Neural cell (in vitro differentiated cells): ENCODE data around the gene CDC5L. TPM values are rescaled to one million over a fixed set of nuclear protein-coding genes. Genes with fewer than 3 reads are reported as not detected.

Experiments
- H2AFZ ChIP-seq: fragments of 200-600, 300-800 bp; sonication (generic), shearing (Covaris generic); 2 replicates; pipeline ENCODE4 v1.6.0; 2014; ENCODE audit warnings: low read depth, mild to moderate bottlenecking, antibody characterized with exemption, low read length, moderate library complexity
- H3F3A ChIP-seq: fragments of 200-600 bp; shearing (Covaris generic); 2 replicates; pipeline ENCODE4 v1.6.1; 2016; ENCODE audit warnings: mild to moderate bottlenecking, moderate library complexity, mixed read lengths, antibody characterized with exemption, low read length; ENCODE audit not compliant: insufficient read depth, poor library complexity, severe bottlenecking
- H3K27ac ChIP-seq: fragments of 200-600, 300-800 bp; sonication (generic), shearing (Covaris generic); 2 replicates; pipeline ENCODE4 v1.5.1; 2014; ENCODE audit warnings: mild to moderate bottlenecking, low read length, moderate library complexity
- H3K27me3 ChIP-seq: fragments of 300-800, 200-600 bp; sonication (generic), shearing (Covaris generic); 2 replicates; pipeline ENCODE4 v1.6.0; 2014; ENCODE audit warnings: mild to moderate bottlenecking, low read depth, low read length, moderate library complexity; ENCODE audit not compliant: insufficient read depth
- H3K36me3 ChIP-seq: fragments of 300-800, 200-600 bp; sonication (generic), shearing (Covaris generic); 2 replicates; pipeline ENCODE4 v1.5.1; 2014; ENCODE audit warnings: mild to moderate bottlenecking, antibody characterized with exemption, low read length, moderate library complexity; ENCODE audit not compliant: insufficient read depth
- H3K4me2 ChIP-seq: fragments of 300-800, 200-600 bp; sonication (generic), shearing (Covaris generic); 2 replicates; pipeline ENCODE4 v1.6.0; 2014; ENCODE audit warnings: mild to moderate bottlenecking, low read length
- H3K4me3 ChIP-seq: fragments of 300-800, 200-600 bp; sonication (generic), shearing (Covaris generic); 2 replicates; pipeline ENCODE4 v1.5.1; 2014; ENCODE audit warnings: mild to moderate bottlenecking, low read length, moderate library complexity
- H3K79me2 ChIP-seq: fragments of 200-600 bp; shearing (Covaris generic); replicated peaks from 2 replicates; pipeline ENCODE4 v1.6.0; 2014; ENCODE audit warnings: mild to moderate bottlenecking, low read length, moderate library complexity; ENCODE audit not compliant: insufficient read depth
- H3K9ac ChIP-seq: fragments of 300-800, 200-600 bp; sonication (generic), shearing (Covaris generic); 2 replicates; pipeline ENCODE4 v1.6.1; 2016; ENCODE audit warnings: mild to moderate bottlenecking, low read length, mixed read lengths
- H3K9me2 ChIP-seq: fragments of 200-600 bp; shearing (Covaris generic); 2 replicates; pipeline ENCODE4 v1.6.1; 2016; ENCODE audit warnings: mild to moderate bottlenecking, low read length, mixed read lengths; ENCODE audit not compliant: insufficient read depth
- H3K9me3 ChIP-seq: fragments of 200-600, 300-800 bp; sonication (generic), shearing (Covaris generic); 2 replicates; pipeline ENCODE4 v1.6.1; 2016; ENCODE audit warnings: mild to moderate bottlenecking, mixed run types, low read length, moderate library complexity, mixed read lengths
- H4K20me1 ChIP-seq: fragments of 200-600 bp; shearing (Covaris generic); 2 replicates; pipeline ENCODE4 v1.6.1; 2016; ENCODE audit warnings: mild to moderate bottlenecking, mixed run types; ENCODE audit not compliant: insufficient read depth
- EP300 ChIP-seq: fragments of 450-650 bp; conservative IDR thresholded peaks from 2 replicates; pipeline ENCODE4 v1.6.1; 2014; ENCODE audit warnings: antibody characterized with exemption, mild to moderate bottlenecking, moderate library complexity; ENCODE audit not compliant: poor library complexity, severe bottlenecking
- EZH2 ChIP-seq: fragments of 200-600, 300-800 bp; shearing (Covaris generic), sonication (generic); IDR thresholded peaks from 2 replicates; pipeline ENCODE4 v1.6.1; 2014; ENCODE audit warnings: antibody characterized with exemption, low read length, borderline replicate concordance, mild to moderate bottlenecking; ENCODE audit not compliant: insufficient read depth, poor library complexity, severe bottlenecking
- MXI1 ChIP-seq: fragments of 450-650 bp; conservative IDR thresholded peaks from 2 replicates; pipeline ENCODE4 v1.6.1; 2014; ENCODE audit warnings: antibody characterized with exemption, mild to moderate bottlenecking; ENCODE audit not compliant: poor library complexity, severe bottlenecking
- POLR2AphosphoS5 ChIP-seq: IDR thresholded peaks from 2 replicates; pipeline ENCODE4 v1.6.1; 2012
- RAD21 ChIP-seq: fragments of 450-650 bp; conservative IDR thresholded peaks from 2 replicates; pipeline ENCODE4 v1.6.1; 2014; ENCODE audit warnings: antibody characterized with exemption, mild to moderate bottlenecking, moderate library complexity
- SMC3 ChIP-seq: fragments of 450-650 bp; conservative IDR thresholded peaks from 2 replicates; pipeline ENCODE4 v1.6.1; 2014; ENCODE audit warnings: antibody characterized with exemption, mild to moderate bottlenecking, moderate library complexity; ENCODE audit not compliant: poor library complexity
- TAF1 ChIP-seq: IDR thresholded peaks from 2 replicates; pipeline ENCODE4 v1.6.1; 2012; ENCODE audit warnings: low read depth
- polyA plus RNA-seq: library from polyadenylated mRNA; depleted of rRNA; stranded (reverse); fragments of >200 nt; gene quantifications from 2 replicates; pipeline ENCODE4 v1.2.3, GENCODE V29; 2014
- TF ChIP-seq, protein P1 (sequence below): IDR thresholded peaks from 2 replicates; pipeline ENCODE4 v1.6.1; 2012; ENCODE audit warnings: borderline replicate concordance
- TF ChIP-seq, protein P2 (sequence below): fragments of 450-650 bp; IDR thresholded peaks from 2 replicates; pipeline ENCODE4 v1.5.1; 2014; ENCODE audit warnings: antibody characterized with exemption, mild to moderate bottlenecking, moderate library complexity; ENCODE audit not compliant: poor library complexity, severe bottlenecking

Gene CDC5L
- polyA plus RNA-seq, 1 donor from 2014 or later = 28.9 TPM

DNA sequence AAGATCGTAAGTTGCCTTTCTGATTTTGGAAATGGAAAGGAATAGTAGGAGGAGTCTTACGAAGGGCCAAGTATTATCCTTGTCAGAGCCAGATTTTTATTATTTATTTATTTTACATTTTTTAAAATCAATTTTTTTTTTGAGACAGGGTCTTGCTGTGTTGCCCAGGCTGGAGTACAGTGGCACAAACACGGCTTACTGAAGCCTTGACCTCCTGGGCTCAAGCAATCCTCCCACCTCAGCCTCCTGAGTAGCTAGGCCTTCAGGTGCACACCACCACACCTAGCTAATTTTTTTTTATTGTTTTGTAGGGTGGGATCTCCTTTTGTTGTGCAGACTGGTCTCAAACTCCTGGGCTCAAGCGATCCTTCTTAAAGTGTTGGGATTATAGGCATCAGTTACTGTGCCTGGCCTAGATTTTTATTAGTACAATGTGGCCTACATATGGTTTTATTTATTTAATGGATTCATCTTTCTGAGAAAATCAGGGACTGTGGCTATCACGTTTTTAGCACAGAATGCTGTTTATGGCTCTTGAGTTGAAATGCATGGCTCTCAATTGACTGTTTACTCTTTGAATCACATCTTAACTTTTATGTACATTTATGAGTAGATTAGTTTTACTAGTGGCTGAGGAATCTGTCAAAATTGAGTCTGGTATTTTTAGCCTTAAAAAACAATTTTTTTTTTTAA, 16.7 kb downstream of the CDC5L start:
- Histone ChIP-seq H3K9ac (no peak overlapping the region), H3K9me3 (no peaks in the 10 kb centered on the region), H3K9me2 (no peaks in the 10 kb centered on the region), H3K27me3 (no peaks in the 10 kb centered on the region), H3K4me3 (no peak overlapping the region), H3K36me3 (peaks cover 6% of the 10 kb centered on the region), H3K27ac (no peak overlapping the region), H3F3A (no peaks in the 10 kb centered on the region), H3K4me2 (no peak overlapping the region), H3K79me2 (no peaks in the 10 kb centered on the region), H2AFZ (no peak overlapping the region), H4K20me1 (no peaks in the 10 kb centered on the region)
- TF ChIP-seq TAF1 = no peak
- TF ChIP-seq SMC3 = no peak
- no peak for TF ChIP-seq MXI1
- TF ChIP-seq, protein P1, sequence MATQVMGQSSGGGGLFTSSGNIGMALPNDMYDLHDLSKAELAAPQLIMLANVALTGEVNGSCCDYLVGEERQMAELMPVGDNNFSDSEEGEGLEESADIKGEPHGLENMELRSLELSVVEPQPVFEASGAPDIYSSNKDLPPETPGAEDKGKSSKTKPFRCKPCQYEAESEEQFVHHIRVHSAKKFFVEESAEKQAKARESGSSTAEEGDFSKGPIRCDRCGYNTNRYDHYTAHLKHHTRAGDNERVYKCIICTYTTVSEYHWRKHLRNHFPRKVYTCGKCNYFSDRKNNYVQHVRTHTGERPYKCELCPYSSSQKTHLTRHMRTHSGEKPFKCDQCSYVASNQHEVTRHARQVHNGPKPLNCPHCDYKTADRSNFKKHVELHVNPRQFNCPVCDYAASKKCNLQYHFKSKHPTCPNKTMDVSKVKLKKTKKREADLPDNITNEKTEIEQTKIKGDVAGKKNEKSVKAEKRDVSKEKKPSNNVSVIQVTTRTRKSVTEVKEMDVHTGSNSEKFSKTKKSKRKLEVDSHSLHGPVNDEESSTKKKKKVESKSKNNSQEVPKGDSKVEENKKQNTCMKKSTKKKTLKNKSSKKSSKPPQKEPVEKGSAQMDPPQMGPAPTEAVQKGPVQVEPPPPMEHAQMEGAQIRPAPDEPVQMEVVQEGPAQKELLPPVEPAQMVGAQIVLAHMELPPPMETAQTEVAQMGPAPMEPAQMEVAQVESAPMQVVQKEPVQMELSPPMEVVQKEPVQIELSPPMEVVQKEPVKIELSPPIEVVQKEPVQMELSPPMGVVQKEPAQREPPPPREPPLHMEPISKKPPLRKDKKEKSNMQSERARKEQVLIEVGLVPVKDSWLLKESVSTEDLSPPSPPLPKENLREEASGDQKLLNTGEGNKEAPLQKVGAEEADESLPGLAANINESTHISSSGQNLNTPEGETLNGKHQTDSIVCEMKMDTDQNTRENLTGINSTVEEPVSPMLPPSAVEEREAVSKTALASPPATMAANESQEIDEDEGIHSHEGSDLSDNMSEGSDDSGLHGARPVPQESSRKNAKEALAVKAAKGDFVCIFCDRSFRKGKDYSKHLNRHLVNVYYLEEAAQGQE = no peak
- TF ChIP-seq EP300 = no peak
- TF ChIP-seq, protein P2, sequence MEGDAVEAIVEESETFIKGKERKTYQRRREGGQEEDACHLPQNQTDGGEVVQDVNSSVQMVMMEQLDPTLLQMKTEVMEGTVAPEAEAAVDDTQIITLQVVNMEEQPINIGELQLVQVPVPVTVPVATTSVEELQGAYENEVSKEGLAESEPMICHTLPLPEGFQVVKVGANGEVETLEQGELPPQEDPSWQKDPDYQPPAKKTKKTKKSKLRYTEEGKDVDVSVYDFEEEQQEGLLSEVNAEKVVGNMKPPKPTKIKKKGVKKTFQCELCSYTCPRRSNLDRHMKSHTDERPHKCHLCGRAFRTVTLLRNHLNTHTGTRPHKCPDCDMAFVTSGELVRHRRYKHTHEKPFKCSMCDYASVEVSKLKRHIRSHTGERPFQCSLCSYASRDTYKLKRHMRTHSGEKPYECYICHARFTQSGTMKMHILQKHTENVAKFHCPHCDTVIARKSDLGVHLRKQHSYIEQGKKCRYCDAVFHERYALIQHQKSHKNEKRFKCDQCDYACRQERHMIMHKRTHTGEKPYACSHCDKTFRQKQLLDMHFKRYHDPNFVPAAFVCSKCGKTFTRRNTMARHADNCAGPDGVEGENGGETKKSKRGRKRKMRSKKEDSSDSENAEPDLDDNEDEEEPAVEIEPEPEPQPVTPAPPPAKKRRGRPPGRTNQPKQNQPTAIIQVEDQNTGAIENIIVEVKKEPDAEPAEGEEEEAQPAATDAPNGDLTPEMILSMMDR = no peak

GRCh38 chr6:44404715-44405099, 17.2 kb downstream of the CDC5L start:
- peaks cover 11% of the 10 kb centered on the region for H3K36me3 ChIP-seq
- H4K20me1 ChIP-seq = no peaks in the 10 kb centered on the region
- TF ChIP-seq TAF1 (no peak), MXI1 (no peak), RAD21 (no peak), EZH2 (no peak), EP300 (no peak), SMC3 (no peak), POLR2AphosphoS5 (no peak)
- TF ChIP-seq, protein P2 = no peak
- TF ChIP-seq, protein P1 = no peak
- no peaks in the 10 kb centered on the region for H3K27me3 ChIP-seq
- no peak overlapping the region for H3K9ac ChIP-seq
- H3K4me3 ChIP-seq = no peak overlapping the region
- H2AFZ ChIP-seq = no peak overlapping the region
- no peaks in the 10 kb centered on the region for H3K9me2 ChIP-seq
- H3K4me2 ChIP-seq = no peak overlapping the region
- H3K79me2 ChIP-seq = no peaks in the 10 kb centered on the region
- H3K27ac ChIP-seq = no peak overlapping the region
- no peaks in the 10 kb centered on the region for H3K9me3 ChIP-seq
- no peaks in the 10 kb centered on the region for H3F3A ChIP-seq
